Hindlimb muscle (tissue), 1 donor: ENCODE measurements around the gene RFC4. TPM values are rescaled to one million over a fixed set of nuclear protein-coding genes. Genes with fewer than 3 reads are reported as not detected.
"Not testable (repeated sequence)": the region's sequence is repeated elsewhere in the genome, so short reads cannot be mapped to it uniquely, and the experiment has no call there.

ENCODE experiments used
- DNase-seq: peaks from one replicate; pipeline ENCODE4 v3.0.0-alpha.2; 2013
- polyA plus RNA-seq: library from polyadenylated mRNA; unstranded; fragments of 120-200 nt; gene quantifications from one replicate; pipeline ENCODE4 v1.2.1, GENCODE V29; 2013; ENCODE audit not compliant: insufficient read length

The RFC4 gene
- polyA plus RNA-seq, 1 donor = 20.7 TPM

DNA sequence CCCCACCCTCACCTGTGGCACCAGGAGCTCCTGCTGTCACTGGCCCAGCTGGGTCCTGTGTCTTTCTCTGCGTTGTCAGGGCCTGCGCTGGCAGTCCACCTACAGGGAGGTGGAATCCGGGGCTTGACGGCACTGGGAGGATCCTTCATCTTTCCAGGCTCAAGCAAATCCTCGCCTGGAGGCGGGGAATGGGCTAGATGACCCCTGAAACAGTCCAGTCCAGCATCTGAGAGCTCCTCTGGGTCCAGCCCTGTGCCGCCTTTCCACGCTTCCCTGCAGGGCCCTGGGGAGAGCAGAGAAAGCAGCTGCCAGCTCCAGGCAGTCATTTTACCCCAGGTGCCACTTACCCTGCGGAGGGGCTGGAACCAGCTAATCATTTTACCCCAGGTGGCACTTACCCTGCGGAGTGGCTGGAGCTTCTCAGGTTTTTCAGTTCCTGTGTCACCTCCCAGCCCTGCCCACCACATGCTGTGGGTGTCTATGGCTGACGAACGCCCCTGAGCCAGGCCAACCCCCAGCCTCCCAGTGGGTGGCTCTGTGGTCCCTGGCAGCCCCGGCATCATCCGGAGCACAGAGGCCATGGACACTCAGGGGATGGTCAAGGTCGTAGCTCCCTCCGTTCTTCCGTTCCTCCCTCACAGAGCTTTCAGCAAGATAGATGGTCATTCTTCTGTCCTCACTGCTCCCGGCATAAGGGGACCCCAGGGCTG is 18.3 kb upstream of the RFC4 start:
- DNase-seq = no peak

GRCh38 chr3:186823386-186823785 is 17.1 kb upstream of the RFC4 start:
- no peak for DNase-seq

GRCh38 chr3:186822388-186822759 is 16.1 kb upstream of the RFC4 start:
- not testable (repeated sequence) for DNase-seq

DNA sequence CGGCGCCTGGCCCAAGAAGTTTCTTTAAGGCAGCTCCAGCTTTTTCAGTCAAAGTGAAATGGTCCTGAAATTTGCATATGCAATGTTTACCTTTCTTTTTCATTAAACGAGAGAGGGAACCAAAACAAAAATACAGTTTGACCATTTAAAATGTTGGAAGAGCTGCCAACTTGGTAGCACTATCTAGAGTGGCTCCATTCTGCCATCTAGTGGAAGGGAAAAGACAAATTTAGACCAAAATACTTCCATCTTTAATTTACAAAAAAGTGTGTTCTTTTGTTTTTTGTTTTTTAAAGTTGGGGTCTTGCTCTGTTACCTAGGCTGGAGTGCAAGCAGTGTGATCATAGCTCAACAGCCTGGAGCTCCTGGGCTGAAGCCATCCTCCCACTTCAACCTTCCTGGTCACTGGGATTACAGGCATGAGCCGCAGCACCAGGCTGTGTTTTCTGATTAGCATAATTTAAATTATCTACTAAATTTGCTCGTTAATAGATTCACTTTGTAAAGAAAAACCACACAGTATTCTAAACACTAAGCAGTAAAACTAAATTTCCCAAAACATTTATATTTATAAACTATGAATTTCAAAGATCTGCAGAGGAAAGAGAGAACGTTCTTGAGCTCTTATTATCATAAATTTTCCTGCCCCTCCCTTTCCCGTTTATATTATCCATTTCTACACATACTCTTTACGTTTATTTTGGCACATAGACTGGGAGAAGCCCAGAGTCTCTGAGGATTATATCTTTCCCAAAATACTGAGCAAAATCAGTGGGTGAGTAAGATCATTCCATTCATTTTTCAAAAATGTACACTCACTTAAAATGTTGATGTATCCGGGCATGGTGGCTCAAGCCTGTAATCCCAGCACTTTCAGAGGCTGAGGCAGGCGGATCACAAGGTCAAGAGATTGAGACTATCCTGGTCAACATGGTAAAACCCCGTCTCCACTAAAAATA is 15.4 kb upstream of the RFC4 start:
- DNase-seq = peak; percentile 18

- DNase-seq = no peak
Measured at GRCh38 chr3:186818956-186819355, 12.7 kb upstream of the RFC4 start.

DNA sequence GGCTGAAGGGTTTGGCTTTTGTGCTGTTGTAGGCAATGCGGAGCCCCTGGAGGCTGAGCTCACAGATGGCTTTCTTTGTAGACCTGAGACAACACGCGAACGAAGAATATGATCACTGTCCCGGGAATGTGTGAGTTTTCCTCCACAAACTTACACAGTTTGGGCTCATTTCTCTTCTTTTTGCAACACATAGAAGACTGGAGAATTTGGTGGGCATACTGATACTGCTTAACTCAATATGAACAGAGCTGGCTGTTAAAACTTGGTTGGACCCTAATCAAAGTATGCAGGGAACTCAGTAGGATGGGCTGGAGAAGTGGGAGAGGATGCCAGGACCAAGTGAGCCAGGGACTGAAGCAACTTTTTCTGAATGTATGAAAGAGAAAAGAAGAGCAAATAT is 12.2 kb upstream of the RFC4 start:
- no peak for DNase-seq

- DNase-seq = no peak
Measured at GRCh38 chr3:186815435-186815834, 9.2 kb upstream of the RFC4 start.

GRCh38 chr3:186814100-186814499 is 7.8 kb upstream of the RFC4 start:
- DNase-seq = no peak

DNA sequence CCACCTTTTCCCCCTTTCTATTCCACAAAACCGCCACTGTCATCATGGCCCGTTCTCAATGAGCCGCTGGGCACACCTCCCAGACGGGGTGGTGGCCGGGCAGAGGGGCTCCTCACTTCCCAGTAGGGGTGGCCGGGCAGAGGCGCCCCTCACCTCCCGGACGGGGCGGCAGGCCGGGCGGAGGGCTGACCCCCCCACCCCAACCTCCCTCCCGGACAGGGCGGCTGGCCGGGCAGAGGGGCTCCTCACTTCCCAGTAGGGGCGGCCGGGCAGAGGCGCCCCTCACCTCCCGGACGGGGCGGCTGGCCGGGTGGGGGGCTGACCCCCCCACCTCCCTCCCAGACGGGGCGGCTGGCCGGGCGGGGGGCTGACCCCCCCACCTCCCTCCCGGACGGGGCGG is 5.0 kb upstream of the RFC4 start:
- DNase-seq = not testable (repeated sequence)

- DNase-seq = no peak
Measured at GRCh38 chr3:186810336-186810996, 4.2 kb upstream of the RFC4 start.

- no peak for DNase-seq
Measured at GRCh38 chr3:186807231-186807630, 949 bp upstream of the RFC4 start.

DNA sequence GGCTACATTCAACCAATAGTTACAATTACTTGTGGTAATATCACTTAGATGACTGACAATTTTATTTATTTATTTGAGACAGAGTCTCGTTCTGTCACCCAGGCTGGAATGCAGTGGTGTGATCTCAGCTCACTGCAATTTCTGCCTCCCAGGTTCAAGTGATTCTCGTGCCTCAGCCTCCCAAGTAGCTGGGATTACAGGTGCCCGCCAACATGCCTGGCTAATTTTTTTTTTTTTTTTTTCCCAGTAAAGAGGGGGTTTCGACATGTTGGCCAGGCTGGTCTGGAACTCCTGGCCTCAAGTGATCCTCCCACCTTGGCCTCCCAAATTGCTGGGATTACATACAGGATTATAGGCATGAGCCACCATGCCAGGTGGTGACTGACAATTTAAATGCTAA is 2.8 kb downstream of the RFC4 start:
- not testable (repeated sequence) for DNase-seq

- no peak for DNase-seq
Measured at GRCh38 chr3:186802701-186803100, 3.6 kb downstream of the RFC4 start.

GRCh38 chr3:186800285-186800684 is 6.0 kb downstream of the RFC4 start:
- DNase-seq = no peak

- DNase-seq = no peak
Measured at GRCh38 chr3:186798239-186798874, 7.9 kb downstream of the RFC4 start.

- no peak for DNase-seq
Measured at GRCh38 chr3:186790261-186790981, 15.9 kb downstream of the RFC4 start.

GRCh38 chr3:186789554-186790260 is 16.6 kb downstream of the RFC4 start:
- DNase-seq = no peak

DNA sequence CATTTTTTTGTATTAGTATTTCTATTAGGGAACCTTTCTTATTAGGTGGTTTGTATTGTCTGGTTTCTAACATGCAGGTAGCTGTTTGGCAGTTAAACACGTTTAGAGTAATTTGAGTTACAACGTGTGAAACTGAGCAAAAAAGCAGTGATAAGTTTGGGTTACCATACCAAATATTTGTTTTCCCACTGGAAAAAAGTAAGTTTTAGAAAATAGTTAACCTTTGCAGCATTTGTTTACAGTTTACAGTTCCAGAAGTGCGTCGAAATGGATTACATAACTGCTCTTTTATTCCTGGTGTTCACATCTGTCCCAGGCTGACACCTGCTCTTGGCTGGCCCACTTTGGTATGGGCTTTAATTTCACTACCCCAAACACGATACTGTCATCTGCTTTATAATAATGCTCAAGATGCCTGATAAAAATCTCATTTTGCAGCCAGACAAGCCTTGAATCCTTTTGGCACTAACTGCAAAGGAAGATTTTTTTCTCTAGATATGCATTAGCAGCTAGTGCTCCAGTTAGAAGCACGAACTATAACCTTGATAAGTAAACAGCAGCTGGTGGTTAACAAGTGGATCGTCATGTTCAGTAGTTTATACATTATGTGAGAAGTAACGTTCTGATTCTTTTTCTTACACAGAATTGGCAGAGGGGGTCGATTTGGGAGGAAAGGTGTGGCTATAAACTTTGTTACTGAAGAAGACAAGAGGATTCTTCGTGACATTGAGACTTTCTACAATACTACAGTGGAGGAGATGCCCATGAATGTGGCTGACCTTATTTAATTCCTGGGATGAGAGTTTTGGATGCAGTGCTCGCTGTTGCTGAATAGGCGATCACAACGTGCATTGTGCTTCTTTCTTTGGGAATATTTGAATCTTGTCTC is 17.6 kb downstream of the RFC4 start:
- no peak for DNase-seq

- no peak for DNase-seq
Measured at GRCh38 chr3:186787642-186788481, 18.4 kb downstream of the RFC4 start.
